SU-DHL-6 (cell line): ENCODE measurements around the gene TMEM178A.

Source experiments
- H2AFZ ChIP-seq: fragments of 200-600 bp; sonication (generic); 2 replicates; pipeline ENCODE4 v1.6.1; 2014; ENCODE audit warnings: low read depth, mild to moderate bottlenecking, moderate library complexity, mixed read lengths, antibody characterized with exemption, low read length; ENCODE audit not compliant: severe bottlenecking
- H3F3A ChIP-seq: fragments of 200-600 bp; shearing (Covaris generic); 2 replicates; pipeline ENCODE4 v1.6.0; 2016; ENCODE audit warnings: antibody characterized with exemption, mild to moderate bottlenecking; ENCODE audit not compliant: insufficient read depth
- H3K27ac ChIP-seq: fragments of 200-600 bp; sonication (generic); 2 replicates; pipeline ENCODE4 v1.5.1; 2016; ENCODE audit warnings: low read depth, mild to moderate bottlenecking, low read length, moderate library complexity, mixed read lengths
- H3K27me3 ChIP-seq: fragments of 200-600 bp; sonication (generic), shearing (Covaris generic); 2 replicates; pipeline ENCODE4 v1.6.0; 2014; ENCODE audit warnings: mild to moderate bottlenecking, low read length
- H3K36me3 ChIP-seq: fragments of 200-600 bp; sonication (generic); 2 replicates; pipeline ENCODE4 v1.6.1; 2014; ENCODE audit warnings: mild to moderate bottlenecking, low read length, mixed read lengths
- H3K4me2 ChIP-seq: fragments of 300-600, 200-600 bp; shearing (Covaris generic), sonication (generic); 2 replicates; pipeline ENCODE4 v1.6.0; 2014; ENCODE audit warnings: low read length, low read depth, mild to moderate bottlenecking; ENCODE audit not compliant: poor library complexity, severe bottlenecking
- H3K4me3 ChIP-seq: fragments of 200-600 bp; sonication (generic); 2 replicates; pipeline ENCODE4 v1.5.1; 2014; ENCODE audit warnings: antibody characterized with exemption, low read length, mild to moderate bottlenecking, mixed read lengths; ENCODE audit not compliant: insufficient read depth, poor library complexity, severe bottlenecking
- H3K79me2 ChIP-seq: fragments of 200-600 bp; sonication (generic); 2 replicates; pipeline ENCODE4 v1.6.1; 2014; ENCODE audit warnings: mild to moderate bottlenecking, low read length, moderate library complexity; ENCODE audit not compliant: insufficient read depth
- H3K9ac ChIP-seq: fragments of 200-600 bp; sonication (generic); 2 replicates; pipeline ENCODE4 v1.7.0; 2014; ENCODE audit warnings: mild to moderate bottlenecking, low read length
- H3K9me2 ChIP-seq: fragments of 200-600 bp; sonication (generic); replicated peaks from 2 replicates; pipeline ENCODE4 v1.6.1; 2014; ENCODE audit warnings: low read length; ENCODE audit not compliant: insufficient read depth
- H3K9me3 ChIP-seq: fragments of 200-600 bp; sonication (generic); 2 replicates; pipeline ENCODE4 v1.6.1; 2014; ENCODE audit warnings: low read length, mixed read lengths; ENCODE audit not compliant: insufficient read depth
- H4K20me1 ChIP-seq: fragments of 200-600 bp; sonication (generic); 2 replicates; pipeline ENCODE4 v1.6.1; 2014; ENCODE audit warnings: low read depth, mild to moderate bottlenecking, antibody characterized with exemption, low read length, moderate library complexity, mixed read lengths
- CTCF ChIP-seq: fragments of 200-600 bp; sonication (generic); IDR thresholded peaks from one replicate; pipeline ENCODE4 v1.5.1; 2017; ENCODE audit warnings: antibody characterized with exemption, mild to moderate bottlenecking, low read length, moderate library complexity; ENCODE audit not compliant: insufficient read depth, poor library complexity, severe bottlenecking
- EZH2phosphoT487 ChIP-seq: fragments of 200-600 bp; sonication (generic), shearing (Covaris generic); conservative IDR thresholded peaks from 2 replicates; pipeline ENCODE4 v1.6.1; 2018; ENCODE audit warnings: mild to moderate bottlenecking, antibody characterized with exemption, low read length, moderate library complexity, mixed read lengths

The TMEM178A gene

DNA sequence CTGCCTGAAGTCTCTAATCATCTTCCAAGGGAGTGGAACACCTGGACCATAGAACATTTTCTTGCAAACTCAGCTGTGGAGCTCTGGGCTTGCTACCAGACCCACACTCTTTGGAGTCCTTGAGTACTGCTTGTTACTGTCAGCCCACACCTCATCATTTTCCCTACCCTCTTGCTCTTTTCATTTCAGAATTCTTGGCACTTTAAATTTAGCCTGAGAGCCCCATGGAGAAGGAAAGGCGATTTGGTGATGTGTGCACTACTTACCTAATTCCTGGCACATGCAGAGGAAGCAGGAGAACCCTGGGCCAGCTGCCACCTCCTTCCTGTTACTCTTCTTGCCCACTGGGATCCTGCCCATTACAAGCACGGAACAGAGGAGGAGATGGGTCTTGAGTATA is 31.7 kb downstream of the TMEM178A start:
- Histone ChIP-seq H3K9me2 (no peaks in the 10 kb centered on the region), H3K36me3 (peaks cover 2% of the 10 kb centered on the region; the same call in 1 of the 2 replicates), H3K79me2 (no peaks in the 10 kb centered on the region), H3K4me3 (no peak overlapping the region), H3K4me2 (no peak overlapping the region), H3K27me3 (no peaks in the 10 kb centered on the region), H4K20me1 (no peaks in the 10 kb centered on the region), H3K9me3 (peaks cover 14% of the 10 kb centered on the region; the same call in 1 of the 2 replicates), H3K9ac (no peak overlapping the region), H3K27ac (no peak overlapping the region), H3F3A (no peaks in the 10 kb centered on the region), H2AFZ (no peak overlapping the region)
- TF ChIP-seq CTCF (no peak), EZH2phosphoT487 (no peak)

- TF ChIP-seq CTCF: no peak
- TF ChIP-seq EZH2phosphoT487: no peak
- H3F3A ChIP-seq: no peaks in the 10 kb centered on the region
These were observed 35.4 kb downstream of the TMEM178A start for GRCh38 chr2:39701137-39701536.

DNA sequence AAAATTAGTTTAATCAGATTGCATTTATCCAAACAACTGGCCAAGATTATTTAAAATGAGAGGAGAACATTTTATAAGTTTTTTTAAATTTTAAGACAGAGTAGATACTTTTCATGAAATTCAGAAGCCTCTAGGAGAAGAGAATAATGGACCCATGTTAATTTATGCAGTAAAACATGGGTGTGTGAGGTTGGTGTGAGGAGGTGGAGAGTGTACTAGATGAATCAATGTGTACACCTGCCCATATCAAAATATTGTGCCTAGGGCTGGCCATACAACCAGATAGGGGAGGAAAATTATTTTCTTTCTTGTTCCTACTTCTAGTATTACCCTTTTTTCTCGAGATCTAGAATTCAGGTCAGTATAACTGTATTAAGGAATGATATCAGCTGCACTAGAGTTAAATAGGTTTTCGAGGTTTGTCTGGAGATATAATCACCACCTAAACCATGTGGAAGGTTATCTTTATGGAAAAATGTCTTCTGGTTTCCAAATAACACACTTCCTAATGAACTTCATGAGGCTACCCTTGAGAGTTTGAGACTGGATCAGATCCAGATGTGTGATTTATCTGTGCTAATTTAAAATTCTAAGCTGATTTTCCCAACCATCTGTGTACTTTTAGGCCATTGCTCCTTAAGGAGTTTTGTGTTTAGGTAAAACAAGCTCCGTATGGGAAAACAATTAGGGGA is 37.6 kb downstream of the TMEM178A start:
- Histone ChIP-seq H3K4me3 (no peak overlapping the region), H4K20me1 (no peaks in the 10 kb centered on the region), H3K9me3 (peaks cover 14% of the 10 kb centered on the region; the same call in 1 of the 2 replicates), H3K9ac (no peak overlapping the region), H2AFZ (no peak overlapping the region), H3K27ac (no peak overlapping the region), H3K79me2 (no peaks in the 10 kb centered on the region), H3K36me3 (peaks cover 2% of the 10 kb centered on the region; the same call in 1 of the 2 replicates), H3K27me3 (no peaks in the 10 kb centered on the region), H3K4me2 (no peak overlapping the region), H3F3A (no peaks in the 10 kb centered on the region), H3K9me2 (no peaks in the 10 kb centered on the region)
- TF ChIP-seq EZH2phosphoT487 (no peak), CTCF (no peak)

More at GRCh38 chr2:39701137-39701536, 35.4 kb downstream of the TMEM178A start:
- Histone ChIP-seq H2AFZ (no peak overlapping the region), H3K4me3 (no peak overlapping the region), H3K4me2 (no peak overlapping the region), H3K9me2 (no peaks in the 10 kb centered on the region), H3K36me3 (peaks cover 2% of the 10 kb centered on the region; the same call in 1 of the 2 replicates), H3K27ac (no peak overlapping the region), H3K9me3 (peaks cover 14% of the 10 kb centered on the region; the same call in 1 of the 2 replicates), H3K79me2 (no peaks in the 10 kb centered on the region), H4K20me1 (no peaks in the 10 kb centered on the region), H3K9ac (no peak overlapping the region), H3K27me3 (no peaks in the 10 kb centered on the region)
